Measurements from ENCODE around the gene LAMC3. TPM values are rescaled to one million over a fixed set of nuclear protein-coding genes. Genes with fewer than 3 reads are reported as not detected.

The LAMC3 gene
- total RNA-seq, 1 experiment from 2014 or later = not detected

GRCh38 chr9:130979591-130980385, 29.2 kb upstream of the LAMC3 start:
- intact Hi-C loops (cut with micrococcal nuclease) = no loop called here
- POLR2A ChIA-PET = interaction anchor here (0.7 kb wide), 1 partner anchor 434 kb away, joined by 4 read pairs; no protein-coding TSS in a partner anchor

GRCh38 chr9:130980526-130980925, 28.4 kb upstream of the LAMC3 start:
- CTCF ChIA-PET = interaction anchor here (0.5 to 0.7 kb wide), 2 partner anchors 18 to 280 kb away, joined by 3 read pairs; no protein-coding TSS in a partner anchor
- H3K27ac Mint-ChIP-seq (ENCODE audit: low read depth, unreplicated experiment) = no peak overlapping the region
- POLR2A ChIA-PET = interaction anchor here (0.7 kb wide), 1 partner anchor 435 kb away, joined by 4 read pairs; no protein-coding TSS in a partner anchor
- no peak for TF ChIP-seq CTCF (IDR thresholded peaks at IDR 0.05; ENCODE audit: unreplicated experiment)
- no peak overlapping the region for H3K4me3 Mint-ChIP-seq (ENCODE audit: unreplicated experiment)
- no peaks in the 10 kb centered on the region for H3K27me3 Mint-ChIP-seq (ENCODE audit: insufficient read depth, unreplicated experiment)
- H3K4me1 Mint-ChIP-seq (ENCODE audit: insufficient read depth, unreplicated experiment) = no peaks in the 10 kb centered on the region
- no TSS peak for BruUV-seq (replicated peaks)
- H3K36me3 Mint-ChIP-seq (ENCODE audit: insufficient read depth, unreplicated experiment) = peaks cover 8% of the 10 kb centered on the region
- intact Hi-C loops (cut with micrococcal nuclease) = no loop called here
- no peaks in the 10 kb centered on the region for H3K9me3 Mint-ChIP-seq (ENCODE audit: unreplicated experiment)
- no peak for DNase-seq (ENCODE audit: unreplicated experiment)

More at GRCh38 chr9:130979591-130980385, 29.2 kb upstream of the LAMC3 start:
- no TSS peak for BruUV-seq (replicated peaks)
- no peak for TF ChIP-seq CTCF (IDR thresholded peaks at IDR 0.05; ENCODE audit: unreplicated experiment)
- CTCF ChIA-PET = no interaction called here
- no peak overlapping the region for H3K4me3 Mint-ChIP-seq (ENCODE audit: unreplicated experiment)
- DNase-seq (ENCODE audit: unreplicated experiment) = no peak
- H3K27me3 Mint-ChIP-seq (ENCODE audit: insufficient read depth, unreplicated experiment) = peaks cover under 1% of the 10 kb centered on the region
- no peaks in the 10 kb centered on the region for H3K9me3 Mint-ChIP-seq (ENCODE audit: unreplicated experiment)
- no peak overlapping the region for H3K27ac Mint-ChIP-seq (ENCODE audit: low read depth, unreplicated experiment)
- no peaks in the 10 kb centered on the region for H3K4me1 Mint-ChIP-seq (ENCODE audit: insufficient read depth, unreplicated experiment)
- peaks cover 7% of the 10 kb centered on the region for H3K36me3 Mint-ChIP-seq (ENCODE audit: insufficient read depth, unreplicated experiment)

- no peak overlapping the region for H3K27ac Mint-ChIP-seq (ENCODE audit: low read depth, unreplicated experiment)
- H3K4me1 Mint-ChIP-seq (ENCODE audit: insufficient read depth, unreplicated experiment) = no peaks in the 10 kb centered on the region
- POLR2A ChIA-PET = no interaction called here
- DNase-seq (ENCODE audit: unreplicated experiment) = no peak
- no peaks in the 10 kb centered on the region for H3K9me3 Mint-ChIP-seq (ENCODE audit: unreplicated experiment)
- H3K36me3 Mint-ChIP-seq (ENCODE audit: insufficient read depth, unreplicated experiment) = peaks cover 8% of the 10 kb centered on the region
- no peak for TF ChIP-seq CTCF (IDR thresholded peaks at IDR 0.05; ENCODE audit: unreplicated experiment)
- no TSS peak for BruUV-seq (replicated peaks)
- H3K27me3 Mint-ChIP-seq (ENCODE audit: insufficient read depth, unreplicated experiment) = no peaks in the 10 kb centered on the region
- CTCF ChIA-PET = interaction anchor here (0.5 to 0.7 kb wide), 2 partner anchors 18 to 281 kb away, joined by 3 read pairs; no protein-coding TSS in a partner anchor
- H3K4me3 Mint-ChIP-seq (ENCODE audit: unreplicated experiment) = no peak overlapping the region
- intact Hi-C loops (cut with micrococcal nuclease) = no loop called here
These were observed 27.8 kb upstream of the LAMC3 start for GRCh38 chr9:130981002-130981755.

- BruUV-seq (replicated peaks) = no TSS peak
- H3K27me3 Mint-ChIP-seq (ENCODE audit: insufficient read depth, unreplicated experiment) = no peaks in the 10 kb centered on the region
- no peaks in the 10 kb centered on the region for H3K4me1 Mint-ChIP-seq (ENCODE audit: insufficient read depth, unreplicated experiment)
- intact Hi-C loops (cut with micrococcal nuclease) = no loop called here
- no peaks in the 10 kb centered on the region for H3K9me3 Mint-ChIP-seq (ENCODE audit: unreplicated experiment)
- H3K36me3 Mint-ChIP-seq (ENCODE audit: insufficient read depth, unreplicated experiment) = peaks cover 8% of the 10 kb centered on the region
- H3K27ac Mint-ChIP-seq (ENCODE audit: low read depth, unreplicated experiment) = no peak overlapping the region
- no peak overlapping the region for H3K4me3 Mint-ChIP-seq (ENCODE audit: unreplicated experiment)
- no peak for DNase-seq (ENCODE audit: unreplicated experiment)
- no peak for TF ChIP-seq CTCF (IDR thresholded peaks at IDR 0.05; ENCODE audit: unreplicated experiment)
- ChIA-PET POLR2A (no interaction called here), CTCF (no interaction called here)
These were observed 27.2 kb upstream of the LAMC3 start for GRCh38 chr9:130981756-130982137.

Data from MCF 10A (cell line).